Liver (tissue), 9 donors: ENCODE measurements around the gene BRSK2. TPM values are rescaled to one million over a fixed set of nuclear protein-coding genes. Genes with fewer than 3 reads are reported as not detected.

Experiments used
- DNase-seq: peaks from one replicate; pipeline ENCODE4 v3.0.0-alpha.2; 2017; ENCODE audit warnings: low spot score
- H3K27ac ChIP-seq, 2 donors: one replicate each; pipeline ENCODE4 v1.7.0; 2013; ENCODE audit warnings: inconsistent platforms in 2 of 2, low read length in 2 of 2, control low read depth in 1 of 2, low read depth in 1 of 2, mild to moderate bottlenecking in 1 of 2
- H3K27me3 ChIP-seq, 4 donors: one replicate each; pipeline versions ENCODE4 v1.6.1 to v1.7.0; 2013; ENCODE audit warnings: low read length in 3 of 4, inconsistent platforms in 1 of 4, mild to moderate bottlenecking in 1 of 4, moderate library complexity in 1 of 4; ENCODE audit not compliant: control insufficient read depth in 4 of 4, insufficient read depth in 4 of 4
- H3K36me3 ChIP-seq, 4 donors: one replicate each; pipeline versions ENCODE4 v1.6.1 to v1.7.0; 2013; ENCODE audit warnings: low read length in 3 of 4, mild to moderate bottlenecking in 3 of 4, low read depth in 1 of 4, moderate library complexity in 1 of 4; ENCODE audit not compliant: control insufficient read depth in 4 of 4, insufficient read depth in 3 of 4
- H3K4me1 ChIP-seq, 4 donors: one replicate each; pipeline versions ENCODE4 v1.6.1 to v1.7.0; 2013; ENCODE audit warnings: low read length in 3 of 4, mild to moderate bottlenecking in 3 of 4, moderate library complexity in 1 of 4; ENCODE audit not compliant: control insufficient read depth in 4 of 4, insufficient read depth in 4 of 4
- H3K4me3 ChIP-seq, 3 donors: one replicate each; pipeline versions ENCODE4 v1.6.1 to v1.7.0; 2013; ENCODE audit warnings: low read length in 3 of 3, control low read depth in 1 of 3, low read depth in 1 of 3, mild to moderate bottlenecking in 1 of 3
- H3K9ac ChIP-seq, 2 donors: one replicate each; pipeline ENCODE4 v1.7.0; 2013; ENCODE audit warnings: low read length in 2 of 2, mild to moderate bottlenecking in 2 of 2, moderate library complexity in 2 of 2, control low read depth in 1 of 2, low read depth in 1 of 2
- H3K9me3 ChIP-seq, 4 donors: one replicate each; pipeline versions ENCODE4 v1.6.1 to v1.7.0; 2013; ENCODE audit warnings: low read length in 3 of 4; ENCODE audit not compliant: control insufficient read depth in 4 of 4
- ATF3 ChIP-seq: IDR thresholded peaks from 2 replicates; pipeline ENCODE4 v1.6.1; 2016; ENCODE audit warnings: antibody characterized with exemption
- CTCF ChIP-seq: fragments of 150-350 bp; IDR thresholded peaks from 2 replicates; pipeline ENCODE4 v1.5.1; 2017; ENCODE audit warnings: improper control_type of control experiment, low read depth, low read length; ENCODE audit not compliant: missing input control
- FOXA1 ChIP-seq: IDR thresholded peaks from 2 replicates; pipeline ENCODE4 v1.6.1; 2016; ENCODE audit warnings: antibody characterized with exemption
- FOXA2 ChIP-seq: IDR thresholded peaks from 2 replicates; pipeline ENCODE4 v1.6.1; 2016; ENCODE audit warnings: antibody characterized with exemption
- GABPA ChIP-seq, 2 donors: IDR thresholded peaks in 1 of 2; conservative IDR thresholded peaks in 1 of 2; 2 replicates each; pipeline ENCODE4 v1.6.1; 2016; ENCODE audit warnings: antibody characterized with exemption in 2 of 2, mild to moderate bottlenecking in 1 of 2, moderate library complexity in 1 of 2
- HNF4G ChIP-seq: IDR thresholded peaks from 2 replicates; pipeline ENCODE4 v1.6.1; 2016; ENCODE audit warnings: antibody characterized with exemption
- JUND ChIP-seq, 2 donors: IDR thresholded peaks; 2 replicates each; pipeline ENCODE4 v1.6.1; 2016; ENCODE audit warnings: antibody characterized with exemption in 2 of 2
- MAX ChIP-seq: IDR thresholded peaks from 2 replicates; pipeline ENCODE4 v1.6.1; 2016; ENCODE audit warnings: antibody characterized with exemption
- NR2F2 ChIP-seq: IDR thresholded peaks from 2 replicates; pipeline ENCODE4 v1.6.1; 2016; ENCODE audit warnings: antibody characterized with exemption
- RAD21 ChIP-seq, 2 donors: IDR thresholded peaks; 2 replicates each; pipeline ENCODE4 v1.6.1; 2016; ENCODE audit warnings: antibody characterized with exemption in 2 of 2, mild to moderate bottlenecking in 2 of 2
- RXRA ChIP-seq, 2 donors: IDR thresholded peaks; 2 replicates each; pipeline ENCODE4 v1.6.1; 2017 to 2018; ENCODE audit warnings: antibody characterized with exemption in 2 of 2, mild to moderate bottlenecking in 1 of 2
- SP1 ChIP-seq: IDR thresholded peaks from 2 replicates; pipeline ENCODE4 v1.6.1; 2018; ENCODE audit warnings: antibody characterized with exemption, mild to moderate bottlenecking
- TAF1 ChIP-seq: conservative IDR thresholded peaks from 2 replicates; pipeline ENCODE4 v1.6.1; 2016; ENCODE audit warnings: antibody characterized with exemption, mild to moderate bottlenecking
- YY1 ChIP-seq: IDR thresholded peaks from 2 replicates; pipeline ENCODE4 v1.6.1; 2016; ENCODE audit warnings: antibody characterized with exemption, mild to moderate bottlenecking
- ZBTB33 ChIP-seq: IDR thresholded peaks from 2 replicates; pipeline ENCODE4 v1.6.1; 2016; ENCODE audit warnings: antibody characterized with exemption
- WGBS: extraction: QIAGEN DNeasy Blood & Tissue Kit; methylation state at CpG from one replicate; pipeline ENCODE4 v1.1.7; 2013; 5-methylcytosine and 5-hydroxymethylcytosine counted together
- polyA plus RNA-seq, 2 donors: library from polyadenylated mRNA; stranded (reverse) in 1 of 2; unstranded in 1 of 2; fragments of 200-250 nt in 1 of 2; fragments of >200 nt in 1 of 2; fragmentation: Nextera tagmentation in 1 of 2; extraction: Ambion mirVana in 1 of 2; gene quantifications; one replicate each; pipeline versions ENCODE4 v1.2.1 to v1.2.3, GENCODE V29; 2013 to 2015
- total RNA-seq, 2 donors: library from RNA; depleted of rRNA; stranded (reverse); fragments of >200 nt; gene quantifications; one replicate each; pipeline ENCODE4 v1.2.3, GENCODE V29; 2014
- TF ChIP-seq, protein P1 (sequence below): IDR thresholded peaks from 2 replicates; pipeline ENCODE4 v1.6.1; 2016; ENCODE audit warnings: antibody characterized with exemption, mild to moderate bottlenecking
- donor health status: healthy.
- donor health status: healthy.
- donor health status: healthy.
- donor health status: healthy.
- donor health status: healthy.

Gene BRSK2
- total and polyA plus RNA-seq, 4 donors = 0.05 to 0.17 TPM; not detected in 2

GRCh38 chr11:1485504-1485885, 95.8 kb downstream of the BRSK2 start:
- peaks cover 0 to 14% (median 4%) of the 10 kb centered on the region in 4 donors for H3K4me1 ChIP-seq
- no peak overlapping the region for H3K27ac ChIP-seq
- no peaks in the 10 kb centered on the region for H3K9me3 ChIP-seq
- no peak overlapping the region for H3K4me3 ChIP-seq
- no peak for DNase-seq
- H3K9ac ChIP-seq = no peak overlapping the region
- no peaks in the 10 kb centered on the region for H3K27me3 ChIP-seq
- no peak for TF ChIP-seq RXRA (IDR thresholded peaks at IDR 0.05)
- TF ChIP-seq NR2F2 = no peak
- no peak for TF ChIP-seq ATF3
- TF ChIP-seq JUND (IDR thresholded peaks at IDR 0.05) = no peak
- no peak for TF ChIP-seq SP1
- TF ChIP-seq RAD21 (IDR thresholded peaks at IDR 0.05) = no peak
- no peak for TF ChIP-seq CTCF
- no peak for TF ChIP-seq ZBTB33
- TF ChIP-seq TAF1 = no peak
- no peak for TF ChIP-seq GABPA (IDR thresholded peaks at IDR 0.05 in 1 of 2, conservative IDR thresholded peaks at IDR 0.05 in 1 of 2)
- TF ChIP-seq FOXA2 = no peak
- no peak for TF ChIP-seq MAX
- TF ChIP-seq, protein P1, sequence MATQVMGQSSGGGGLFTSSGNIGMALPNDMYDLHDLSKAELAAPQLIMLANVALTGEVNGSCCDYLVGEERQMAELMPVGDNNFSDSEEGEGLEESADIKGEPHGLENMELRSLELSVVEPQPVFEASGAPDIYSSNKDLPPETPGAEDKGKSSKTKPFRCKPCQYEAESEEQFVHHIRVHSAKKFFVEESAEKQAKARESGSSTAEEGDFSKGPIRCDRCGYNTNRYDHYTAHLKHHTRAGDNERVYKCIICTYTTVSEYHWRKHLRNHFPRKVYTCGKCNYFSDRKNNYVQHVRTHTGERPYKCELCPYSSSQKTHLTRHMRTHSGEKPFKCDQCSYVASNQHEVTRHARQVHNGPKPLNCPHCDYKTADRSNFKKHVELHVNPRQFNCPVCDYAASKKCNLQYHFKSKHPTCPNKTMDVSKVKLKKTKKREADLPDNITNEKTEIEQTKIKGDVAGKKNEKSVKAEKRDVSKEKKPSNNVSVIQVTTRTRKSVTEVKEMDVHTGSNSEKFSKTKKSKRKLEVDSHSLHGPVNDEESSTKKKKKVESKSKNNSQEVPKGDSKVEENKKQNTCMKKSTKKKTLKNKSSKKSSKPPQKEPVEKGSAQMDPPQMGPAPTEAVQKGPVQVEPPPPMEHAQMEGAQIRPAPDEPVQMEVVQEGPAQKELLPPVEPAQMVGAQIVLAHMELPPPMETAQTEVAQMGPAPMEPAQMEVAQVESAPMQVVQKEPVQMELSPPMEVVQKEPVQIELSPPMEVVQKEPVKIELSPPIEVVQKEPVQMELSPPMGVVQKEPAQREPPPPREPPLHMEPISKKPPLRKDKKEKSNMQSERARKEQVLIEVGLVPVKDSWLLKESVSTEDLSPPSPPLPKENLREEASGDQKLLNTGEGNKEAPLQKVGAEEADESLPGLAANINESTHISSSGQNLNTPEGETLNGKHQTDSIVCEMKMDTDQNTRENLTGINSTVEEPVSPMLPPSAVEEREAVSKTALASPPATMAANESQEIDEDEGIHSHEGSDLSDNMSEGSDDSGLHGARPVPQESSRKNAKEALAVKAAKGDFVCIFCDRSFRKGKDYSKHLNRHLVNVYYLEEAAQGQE = no peak
- TF ChIP-seq YY1 = no peak
- no peak for TF ChIP-seq HNF4G
- no peak for TF ChIP-seq FOXA1
- peaks cover 0 to 1% (median 0%) of the 10 kb centered on the region in 4 donors for H3K36me3 ChIP-seq
- 93% methylated on average over 17 of the region's 17 CpGs for WGBS
